GM19452 (cell line): ENCODE data around the gene HPX.
"Not testable (repeated sequence)": the region's sequence is repeated elsewhere in the genome, so short reads cannot be mapped to it uniquely, and the experiment has no call there.

Source experiments
- ATAC-seq: cut with Tn5 transposase; IDR thresholded peaks from one replicate; pipeline ENCODE4 v1.9.1; 2021; ENCODE audit not compliant: unreplicated experiment

HPX gene

DNA sequence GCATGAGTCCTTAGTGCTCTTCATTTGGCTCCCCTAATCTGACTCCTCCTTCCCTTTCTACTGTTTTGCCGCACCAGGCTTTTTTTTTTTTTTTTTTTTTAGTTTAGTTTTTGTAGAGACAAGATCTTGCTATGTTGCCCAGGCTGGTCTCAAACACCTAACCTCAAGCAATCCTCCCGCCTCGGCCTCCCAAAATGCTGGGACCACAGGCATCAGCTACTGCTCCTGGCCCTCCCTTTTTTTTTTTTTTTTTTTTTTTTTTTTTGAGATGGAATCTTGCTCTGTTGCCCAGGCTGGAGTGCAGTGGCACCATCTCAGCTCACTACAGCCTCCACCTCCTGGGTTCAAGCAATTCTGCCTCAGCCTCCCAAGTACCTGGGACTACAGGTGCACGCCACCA, 48.5 kb downstream of the HPX start:
- ATAC-seq = not testable (repeated sequence)

DNA sequence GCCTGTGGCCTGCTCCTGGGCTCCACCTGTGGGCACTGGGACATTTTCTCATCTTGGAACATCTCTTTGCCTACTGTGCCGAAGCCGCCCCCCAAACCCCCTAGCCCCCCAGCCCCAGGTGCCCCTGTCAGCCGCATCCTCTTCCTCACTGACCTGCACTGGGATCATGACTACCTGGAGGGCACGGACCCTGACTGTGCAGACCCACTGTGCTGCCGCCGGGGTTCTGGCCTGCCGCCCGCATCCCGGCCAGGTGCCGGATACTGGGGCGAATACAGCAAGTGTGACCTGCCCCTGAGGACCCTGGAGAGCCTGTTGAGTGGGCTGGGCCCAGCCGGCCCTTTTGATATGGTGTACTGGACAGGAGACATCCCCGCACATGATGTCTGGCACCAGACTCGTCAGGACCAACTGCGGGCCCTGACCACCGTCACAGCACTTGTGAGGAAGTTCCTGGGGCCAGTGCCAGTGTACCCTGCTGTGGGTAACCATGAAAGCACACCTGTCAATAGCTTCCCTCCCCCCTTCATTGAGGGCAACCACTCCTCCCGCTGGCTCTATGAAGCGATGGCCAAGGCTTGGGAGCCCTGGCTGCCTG, 49.2 kb downstream of the HPX start:
- no peak for ATAC-seq

DNA sequence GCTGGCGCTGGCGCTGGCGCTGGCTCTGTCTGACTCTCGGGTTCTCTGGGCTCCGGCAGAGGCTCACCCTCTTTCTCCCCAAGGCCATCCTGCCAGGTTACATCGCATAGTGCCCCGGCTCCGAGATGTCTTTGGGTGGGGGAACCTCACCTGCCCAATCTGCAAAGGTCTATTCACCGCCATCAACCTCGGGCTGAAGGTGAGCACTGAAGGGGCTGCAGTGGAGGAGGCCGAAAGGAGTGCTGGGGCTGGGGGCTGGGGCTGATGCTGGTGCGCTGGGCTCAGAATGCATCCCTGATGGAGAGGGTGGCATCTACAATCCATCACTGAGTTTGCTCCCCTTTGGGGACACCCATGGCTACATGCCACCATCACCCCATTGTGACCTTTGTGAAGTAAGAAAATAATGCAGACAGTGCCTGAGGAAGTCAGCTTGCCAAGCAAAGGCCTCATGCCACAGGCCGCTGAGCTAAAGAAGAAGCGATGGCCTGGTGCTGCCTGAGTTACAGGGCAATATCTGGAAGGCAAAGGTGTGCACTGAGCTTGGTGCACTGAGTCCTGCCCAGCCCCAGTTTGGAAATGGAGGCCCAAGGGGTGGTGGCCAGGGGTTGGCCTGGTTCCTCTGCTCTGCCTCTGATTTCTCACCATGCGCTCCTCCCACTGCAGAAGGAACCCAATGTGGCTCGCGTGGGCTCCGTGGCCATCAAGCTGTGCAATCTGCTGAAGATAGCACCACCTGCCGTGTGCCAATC, 49.9 kb downstream of the HPX start:
- ATAC-seq = no peak

DNA sequence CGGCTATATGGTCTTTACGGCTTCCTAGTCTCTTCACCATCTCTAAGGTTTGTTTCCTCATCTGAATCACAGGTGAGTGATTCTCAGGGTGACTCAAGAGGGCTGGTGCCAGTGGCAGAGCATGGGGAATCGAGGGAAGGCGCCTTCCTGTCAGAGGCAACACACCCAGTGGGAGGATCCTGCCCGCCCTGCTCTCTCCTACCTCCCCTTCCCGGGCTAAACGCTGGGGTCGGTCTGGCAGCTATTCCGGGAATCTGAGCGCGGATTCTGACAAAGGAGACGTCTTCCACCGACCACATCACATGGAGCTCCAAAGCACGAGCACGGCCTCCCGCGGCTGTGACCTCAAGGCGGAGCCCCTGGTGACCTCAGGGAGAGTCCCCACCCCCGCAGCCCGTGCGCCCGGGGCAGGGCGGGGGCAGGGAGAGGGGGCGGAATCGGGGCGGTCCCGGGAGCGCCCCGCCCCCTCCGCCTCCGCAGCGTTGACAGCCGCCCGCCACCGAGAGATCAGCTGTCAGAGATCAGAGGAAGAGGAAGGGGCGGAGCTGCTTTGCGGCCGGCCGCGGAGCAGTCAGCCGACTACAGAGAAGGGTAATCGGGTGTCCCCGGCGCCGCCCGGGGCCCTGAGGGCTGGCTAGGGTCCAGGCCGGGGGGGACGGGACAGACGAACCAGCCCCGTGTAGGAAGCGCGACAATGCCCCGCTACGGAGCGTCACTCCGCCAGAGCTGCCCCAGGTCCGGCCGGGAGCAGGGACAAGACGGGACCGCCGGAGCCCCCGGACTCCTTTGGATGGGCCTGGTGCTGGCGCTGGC, 50.7 kb downstream of the HPX start, which contains the start of gene SMPD1:
SMPD1 (plus strand) TSS at position 570 of the 813 bp plus-strand sequence; CDS start at position 695, 125 bp downstream.
- ATAC-seq = peak; percentile 97

DNA sequence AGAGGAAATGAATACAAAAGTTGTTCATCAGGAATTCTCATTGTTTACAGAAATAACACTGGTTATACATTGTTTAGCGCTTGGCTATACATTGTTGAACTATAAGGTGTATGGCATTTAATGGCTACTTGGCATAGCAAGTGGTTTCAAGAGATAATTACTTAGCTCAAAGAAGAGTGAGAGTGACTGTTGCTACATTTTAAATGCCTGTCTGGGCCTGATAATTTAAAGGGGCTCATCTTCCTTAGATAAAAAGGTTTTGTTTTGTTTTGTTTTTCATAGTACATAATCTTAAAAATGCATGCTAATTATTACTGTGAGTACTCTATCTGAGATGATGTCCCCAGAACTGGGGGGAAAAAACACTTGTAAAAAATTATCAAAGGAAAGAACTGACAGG, 52.0 kb downstream of the HPX start:
- no peak for ATAC-seq

DNA sequence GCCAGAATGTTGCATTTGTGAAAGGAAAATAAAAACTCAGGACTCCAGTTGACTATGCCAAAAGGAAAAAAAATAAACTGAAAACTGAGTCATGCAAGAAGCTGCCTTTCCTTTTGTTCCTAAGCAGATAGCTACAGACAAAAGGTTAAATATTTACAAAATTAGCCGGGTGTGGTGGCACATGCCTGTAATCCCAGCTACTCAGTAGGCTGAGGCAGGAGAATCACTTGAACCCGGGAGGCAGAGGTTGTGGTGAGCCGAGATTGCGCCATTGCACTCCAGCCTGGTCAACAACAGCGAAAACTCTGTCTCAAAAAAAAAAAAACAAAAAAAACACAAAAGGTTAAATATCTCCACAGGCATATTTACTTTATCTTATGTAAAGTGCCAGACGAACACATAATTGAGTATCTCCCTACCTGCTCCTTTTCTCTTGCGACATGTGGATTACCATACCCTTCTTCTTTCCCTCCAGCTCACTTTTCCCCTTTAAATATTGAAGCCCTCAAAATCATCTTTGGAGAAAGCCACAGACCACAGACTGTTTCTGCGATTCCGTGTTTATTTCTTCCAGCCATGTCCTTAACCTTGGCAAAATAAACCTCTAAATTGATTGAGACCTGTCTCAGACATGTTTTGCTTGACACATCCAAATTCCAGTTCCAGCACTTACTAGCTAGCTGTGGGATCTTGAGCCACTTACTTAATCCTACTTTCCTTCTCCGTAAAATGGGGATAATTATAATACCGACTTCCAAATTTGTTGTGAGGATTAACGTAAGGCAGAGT, 52.8 kb downstream of the HPX start:
- no peak for ATAC-seq

DNA sequence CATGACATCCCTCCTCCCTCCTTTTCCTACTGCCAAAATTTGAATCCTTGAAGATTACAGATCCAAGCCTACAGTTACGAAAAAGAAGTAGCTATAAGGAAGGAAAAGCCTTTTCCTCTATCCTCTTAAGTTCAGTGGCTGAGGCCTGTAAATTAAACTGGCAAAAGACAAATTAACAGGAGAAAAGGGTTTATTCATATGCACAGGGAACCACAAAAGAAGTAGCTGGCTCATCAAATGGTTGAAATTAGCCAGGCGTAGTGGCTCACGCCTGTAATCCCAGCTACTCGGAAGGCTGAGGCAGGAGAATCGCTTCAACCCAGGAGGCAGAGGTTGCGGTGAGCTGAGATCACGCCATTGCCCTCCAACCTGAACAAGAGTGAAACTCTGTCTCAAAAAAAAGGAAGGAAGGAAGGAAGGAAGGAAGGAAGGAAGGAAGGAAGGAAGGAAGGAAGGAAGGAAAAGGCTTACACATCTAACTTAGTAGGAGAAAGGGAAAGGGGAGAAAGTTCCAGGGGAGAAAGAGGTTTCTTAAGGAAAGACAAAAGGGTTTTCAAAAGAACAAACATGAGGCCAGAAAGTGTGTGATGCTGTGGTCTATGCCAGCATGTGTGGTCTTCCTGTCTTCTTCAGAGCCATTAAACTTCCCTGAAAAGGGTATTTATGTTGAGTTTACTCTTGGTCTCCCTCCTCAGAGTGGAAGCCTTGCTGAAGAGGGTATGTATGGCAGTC, 55.6 kb downstream of the HPX start:
- ATAC-seq = no peak
